ENCODE data around the gene EHHADH. TPM values are rescaled to one million over a fixed set of nuclear protein-coding genes. Genes with fewer than 3 reads are reported as not detected.

Gene EHHADH
- total and polyA plus RNA-seq, 2 of the 13 experiments (the other 11 are each of a cell fraction or from before 2014, with no cell fraction given), result 14.5 to 38.9 TPM

- TF ChIP-seq TEAD3 (CRISPR knock-in tag; optimal IDR thresholded peaks at IDR 0.05; ENCODE audit: borderline replicate concordance) (no peak), PRPF4 (IDR thresholded peaks at IDR 0.05; ENCODE audit: low read depth, low read length, poor library complexity, severe bottlenecking) (no peak), FOXM1 (CRISPR knock-in tag; IDR thresholded peaks at IDR 0.05) (no peak), ZFYVE20 (CRISPR knock-in tag; IDR thresholded peaks at IDR 0.05; ENCODE audit: borderline replicate concordance, low read depth) (peak; percentile 19; the same call in 1 of the 2 replicates), SNAPC2 (CRISPR knock-in tag; IDR thresholded peaks at IDR 0.05) (no peak; the same call in 1 of the 2 replicates), AKNA (CRISPR knock-in tag; IDR thresholded peaks at IDR 0.05; ENCODE audit: borderline replicate concordance) (no peak), SALL2 (CRISPR knock-in tag; IDR thresholded peaks at IDR 0.05) (peak; percentile 57; the same call in 1 of the 2 replicates), POGK (CRISPR knock-in tag; conservative IDR thresholded peaks at IDR 0.05) (peak; percentile 62; the same call in 1 of the 2 replicates), ZNF7 (CRISPR knock-in tag; IDR thresholded peaks at IDR 0.05) (no peak), ZFP90 (CRISPR knock-in tag; IDR thresholded peaks at IDR 0.05; ENCODE audit: borderline replicate concordance) (peak; percentile 51; the same call in 1 of the 2 replicates), PAF1 (CRISPR knock-in tag; IDR thresholded peaks at IDR 0.05) (no peak), MED8 (CRISPR knock-in tag; IDR thresholded peaks at IDR 0.05; ENCODE audit: insufficient replicate concordance) (no peak), GATA4 (IDR thresholded peaks at IDR 0.05; ENCODE audit: borderline replicate concordance, low read depth) (no peak), MBNL3 (CRISPR knock-in tag; conservative IDR thresholded peaks at IDR 0.05) (no peak), CBX1 (IDR thresholded peaks at IDR 0.05; ENCODE audit: low read depth) (no peak), NFE2L2 (IDR thresholded peaks at IDR 0.05; ENCODE audit: low read length) (no peak), ZFP82 (CRISPR knock-in tag; IDR thresholded peaks at IDR 0.05; ENCODE audit: borderline replicate concordance) (no peak), LRRFIP1 (CRISPR knock-in tag; conservative IDR thresholded peaks at IDR 0.05) (no peak), ZBTB7A (CRISPR knock-in tag; IDR thresholded peaks at IDR 0.05) (no peak), ZNF546 (CRISPR knock-in tag; conservative IDR thresholded peaks at IDR 0.05) (peak; percentile 84; the same call in 1 of the 2 replicates), ZNF343 (CRISPR knock-in tag; IDR thresholded peaks at IDR 0.05) (no peak)
These were observed 101.3 kb downstream of the EHHADH start, which contains the start of gene C3orf70 (continued) for GRCh38 chr3:185152410-185153170.
